ENCODE measurements around the gene RUVBL2.
A peak's percentile ranks its signal among the peaks of the same experiment; 100 is the strongest.

The RUVBL2 gene

DNA sequence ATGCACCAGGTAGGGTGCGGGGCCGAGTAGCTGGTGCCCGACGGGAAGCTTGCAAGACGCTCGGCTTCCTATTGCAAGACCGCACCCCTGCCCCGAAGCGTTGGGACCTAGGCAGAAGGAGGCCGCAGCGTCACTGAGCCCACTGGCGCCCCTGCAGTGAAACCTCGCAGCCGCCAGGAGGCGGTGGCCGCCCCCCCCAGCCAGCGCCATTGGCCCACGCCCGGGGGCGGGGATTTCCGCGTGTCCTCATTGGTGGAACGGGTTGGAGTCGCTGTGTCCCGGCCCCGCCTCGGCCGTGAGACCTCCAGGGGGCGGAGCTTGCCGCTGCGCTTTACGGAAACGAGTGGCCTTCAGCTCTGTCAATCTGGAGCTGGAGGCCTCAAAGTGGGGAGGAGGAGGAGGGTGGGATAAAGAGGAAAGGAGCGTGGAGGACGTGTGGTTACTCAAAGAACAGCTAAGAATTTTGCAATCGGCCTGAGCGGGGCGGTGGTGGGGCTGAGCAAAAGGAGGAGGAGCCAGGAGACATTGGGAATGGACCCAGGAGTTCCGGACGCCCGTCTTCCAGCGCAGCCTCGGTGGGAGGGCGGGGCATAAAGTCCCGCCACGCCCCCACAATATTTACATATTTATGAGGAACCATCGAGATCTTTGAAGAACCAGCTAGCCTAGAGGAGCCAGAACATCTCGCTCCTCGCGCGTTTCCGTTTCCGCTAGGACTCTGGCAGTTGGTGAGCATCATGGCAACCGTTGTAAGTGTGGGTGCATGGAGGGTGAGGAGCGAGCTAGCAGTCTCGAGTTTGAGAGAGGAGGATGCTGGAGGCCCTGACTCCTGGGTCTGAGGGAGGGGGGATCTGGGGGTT, at the start of gene RUVBL2, which contains the start of gene GYS1:
TSS of gene RUVBL2 (plus strand) at position 713 of the 860 bp plus-strand sequence. CDS start at position 738, 25 bp downstream.
TSS of gene GYS1 (minus strand) at position 135 of the 860 bp plus-strand sequence. CDS start 197 bp downstream, outside the sequence.
- FAIRE-seq: peak; percentile 75

DNA sequence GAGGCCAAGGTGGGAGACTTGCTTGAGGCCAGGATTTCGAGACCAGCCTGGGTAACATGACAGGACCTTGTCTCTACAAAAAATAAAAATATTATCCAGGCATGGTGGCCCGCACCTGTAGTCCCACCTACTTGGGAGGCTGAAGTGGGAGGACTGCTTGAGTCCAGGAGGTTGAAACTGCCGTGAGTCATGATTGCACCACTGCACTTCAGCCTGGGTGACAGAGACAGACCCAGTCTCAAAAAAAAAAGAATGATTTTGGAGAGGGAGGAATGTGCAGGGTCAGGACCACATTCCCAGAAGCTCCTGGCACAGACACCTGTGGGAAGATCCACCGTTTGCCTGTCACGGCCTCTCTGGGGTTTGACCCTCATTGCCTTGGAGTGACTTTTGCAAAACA, 48.3 kb upstream of the RUVBL2 start:
- FAIRE-seq: no peak

DNA sequence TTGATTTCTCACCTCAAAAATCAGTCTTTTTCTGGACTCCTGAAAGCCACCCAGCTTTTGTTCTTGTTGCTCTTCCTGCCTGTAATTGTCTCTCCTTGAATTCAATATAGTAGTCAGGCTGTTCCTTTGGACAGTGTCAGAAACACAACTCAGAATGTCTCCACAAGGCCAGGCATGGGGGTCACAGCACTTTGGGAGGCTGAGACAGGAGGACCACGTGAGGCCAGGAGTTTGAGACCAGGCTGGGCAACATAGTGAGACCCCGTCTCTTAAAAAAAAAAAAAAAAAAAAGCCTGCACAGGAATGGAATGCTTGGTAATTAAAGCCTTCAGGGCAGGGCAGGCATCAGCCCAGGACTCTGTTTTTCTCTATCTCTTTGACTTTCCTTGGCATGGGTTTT, 47.9 kb upstream of the RUVBL2 start:
- no peak for FAIRE-seq

DNA sequence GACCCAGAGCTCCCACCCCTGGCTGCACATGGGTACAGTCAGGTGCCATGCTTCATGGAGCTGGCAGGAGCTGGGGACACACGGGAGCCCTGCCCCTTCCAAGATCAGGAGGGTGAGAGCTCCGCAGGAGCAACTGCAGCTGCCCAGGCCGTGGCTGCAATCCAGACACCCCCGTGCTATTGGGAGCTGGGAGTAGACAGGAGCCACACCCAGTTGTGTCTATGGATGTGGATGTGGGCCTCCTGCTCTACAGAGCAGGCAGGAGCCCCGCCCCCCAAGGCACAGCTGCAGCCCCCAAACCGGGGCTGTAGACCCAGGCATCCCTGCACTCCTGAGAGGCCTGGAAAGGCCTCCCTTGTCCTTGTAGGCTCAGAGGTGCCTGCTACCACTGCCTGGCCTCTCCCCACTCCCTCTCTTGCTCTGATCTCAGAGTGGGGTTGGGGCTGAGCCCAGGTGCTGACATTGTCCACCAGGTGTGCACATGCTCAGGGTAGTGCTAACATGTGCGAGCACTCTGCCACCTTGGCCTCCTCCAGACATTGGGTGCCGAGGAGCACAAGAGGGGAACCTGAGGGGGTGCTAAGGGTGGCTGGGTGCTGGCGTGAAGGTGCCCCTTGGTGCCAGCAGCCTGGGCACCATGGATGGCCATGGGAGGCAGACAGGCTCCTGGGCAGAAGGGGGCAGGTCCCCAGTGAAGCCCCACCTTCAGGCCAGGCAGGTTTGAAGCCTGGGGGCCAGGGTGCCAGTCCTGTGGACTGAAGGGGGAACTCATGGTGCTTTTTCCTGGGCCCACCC, 47.0 kb upstream of the RUVBL2 start:
- no peak for FAIRE-seq

DNA sequence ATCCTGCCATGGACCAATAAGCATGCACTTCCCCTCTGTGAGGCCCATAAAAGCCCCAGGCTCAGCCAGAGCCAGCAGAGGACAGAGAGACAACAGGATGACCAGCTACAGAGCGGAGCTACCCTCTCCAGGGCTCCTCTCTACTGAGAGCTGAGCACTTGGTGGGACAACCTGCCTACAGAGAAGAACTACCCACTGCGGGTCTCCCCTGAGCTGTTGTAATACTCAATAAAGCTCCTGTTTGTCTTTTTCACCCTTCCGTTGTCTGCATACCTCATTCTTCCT, 46.5 kb upstream of the RUVBL2 start:
- no peak for FAIRE-seq

DNA sequence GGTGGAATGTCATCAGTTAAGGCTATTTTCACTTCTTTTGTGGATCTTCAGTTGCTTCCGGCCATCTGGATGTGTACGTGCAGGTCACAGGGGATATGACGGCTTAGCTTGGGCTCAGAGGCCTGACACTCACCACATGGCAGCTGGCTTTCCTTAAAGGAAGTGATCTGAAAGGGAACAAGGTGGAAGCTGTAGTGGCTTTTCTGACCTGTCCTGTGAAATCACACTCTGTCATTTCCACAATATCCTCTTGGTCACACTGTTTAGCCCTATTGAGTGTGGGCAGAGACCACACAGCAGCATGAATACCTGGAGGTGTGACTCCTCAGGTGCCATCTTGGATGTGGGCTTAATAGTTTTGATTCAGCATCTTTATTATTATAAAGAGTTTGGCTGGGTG, 43.5 kb upstream of the RUVBL2 start:
- FAIRE-seq: no peak

DNA sequence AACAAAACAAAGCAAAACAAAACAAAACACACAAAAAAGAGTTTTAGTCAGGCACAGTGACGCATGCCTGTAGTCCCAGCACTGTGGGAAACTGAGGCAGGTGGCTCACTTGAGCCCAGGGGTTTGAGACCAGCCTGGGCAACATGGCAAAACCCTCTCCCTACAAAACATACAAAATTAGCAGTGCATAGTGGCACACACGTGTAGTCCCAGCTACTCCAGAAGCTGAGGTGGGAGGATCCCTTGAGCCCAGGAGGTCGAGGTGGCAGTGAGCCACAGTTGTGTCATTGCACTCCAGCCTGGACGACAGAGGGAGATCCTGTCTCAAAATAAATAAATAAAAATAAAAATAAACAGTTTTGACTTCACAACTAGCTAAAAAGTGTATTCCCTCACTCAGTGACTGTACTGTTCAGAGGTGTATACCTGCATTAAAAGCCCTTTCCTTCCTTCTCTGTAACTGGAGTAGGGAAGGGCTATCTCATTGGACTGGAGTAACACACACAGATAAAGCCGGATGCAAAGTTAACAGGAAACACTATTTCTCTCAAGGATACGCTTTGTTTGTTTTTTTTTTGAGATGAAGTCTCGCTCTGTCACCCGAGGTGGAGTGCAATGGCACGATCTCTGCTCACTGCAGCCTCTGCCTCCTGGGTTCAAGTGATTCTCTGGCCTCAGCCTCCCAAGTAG, 42.7 kb upstream of the RUVBL2 start:
- FAIRE-seq: no peak

DNA sequence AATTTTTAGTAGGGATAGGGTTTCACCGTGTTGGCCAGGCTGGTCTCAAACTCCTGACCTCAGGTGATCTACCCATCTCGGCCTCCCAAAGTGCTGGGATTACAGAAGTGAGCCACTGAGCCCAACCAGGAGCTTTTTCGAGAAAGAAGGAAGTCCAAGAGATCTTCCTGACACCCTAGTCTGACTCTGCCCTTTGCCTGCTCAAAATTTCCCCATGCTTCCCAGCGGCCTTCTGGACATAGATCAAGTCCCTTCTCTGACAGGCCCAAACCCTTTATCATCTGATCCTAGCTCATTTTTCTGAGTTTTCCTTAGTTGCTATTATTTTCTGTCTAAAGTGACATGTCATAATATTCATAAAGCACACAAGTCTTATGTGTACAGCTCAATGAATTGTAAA, 40.5 kb upstream of the RUVBL2 start:
- FAIRE-seq: no peak

DNA sequence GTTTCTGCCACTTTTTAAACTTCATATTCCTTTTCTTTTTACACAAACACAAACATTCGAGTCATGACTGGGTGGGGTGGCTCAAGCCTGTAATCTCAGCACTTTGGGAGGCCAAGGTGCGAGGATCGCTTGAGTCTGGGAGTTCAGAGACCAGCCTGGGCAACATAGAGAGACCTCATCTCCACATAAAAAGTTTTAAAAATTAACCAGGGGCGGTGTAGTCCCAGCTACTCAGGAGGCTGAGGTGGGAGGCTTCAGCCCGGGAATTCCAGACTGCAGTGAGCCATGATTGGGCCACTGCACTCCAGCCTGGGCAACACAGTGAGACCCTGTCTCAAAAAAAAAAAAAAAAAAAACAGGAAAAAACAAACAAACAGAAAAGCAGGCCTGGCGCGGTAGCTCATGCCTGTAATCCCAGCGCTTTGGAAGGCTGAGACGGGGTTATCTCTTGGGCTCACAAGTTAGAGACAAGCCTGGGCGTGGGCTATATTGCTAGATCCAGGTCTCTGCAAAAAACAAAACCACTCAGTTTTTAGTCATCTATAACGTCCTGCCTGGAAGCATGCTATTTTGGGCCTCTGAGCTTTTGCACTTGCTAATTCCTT, 39.6 kb upstream of the RUVBL2 start:
- no peak for FAIRE-seq

DNA sequence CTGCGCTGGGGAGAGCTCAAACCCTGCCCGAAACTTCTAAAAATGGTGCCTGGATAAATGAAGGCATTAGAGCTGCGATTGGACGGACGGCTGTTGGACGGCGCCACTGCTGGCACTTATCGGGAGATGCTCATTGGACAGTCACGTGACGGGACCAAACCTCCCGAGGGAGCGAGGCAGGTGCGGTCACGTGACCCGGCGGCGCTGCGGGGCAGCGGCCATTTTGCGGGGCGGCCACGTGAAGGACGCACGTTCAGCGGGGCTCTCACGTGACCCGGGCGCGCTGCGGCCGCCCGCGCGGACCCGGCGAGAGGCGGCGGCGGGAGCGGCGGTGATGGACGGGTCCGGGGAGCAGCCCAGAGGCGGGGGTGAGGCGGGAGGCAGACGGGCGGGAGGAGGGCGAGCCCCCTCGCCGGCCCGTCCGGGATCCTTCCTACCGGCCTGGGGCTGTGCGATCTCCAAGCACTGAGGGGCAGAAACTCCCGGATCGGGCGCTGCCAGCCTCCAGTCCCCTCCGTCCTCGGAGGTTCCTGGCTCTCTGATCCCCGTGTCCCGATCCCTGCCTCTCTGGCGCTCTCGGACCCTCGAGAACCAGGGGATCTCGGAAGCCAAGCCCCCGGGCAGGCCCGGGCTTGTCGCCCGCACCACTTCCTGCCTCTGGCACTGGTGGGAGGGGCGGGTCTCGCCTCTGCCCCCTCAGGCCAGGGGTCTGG, 38.9 kb upstream of the RUVBL2 start, which contains the start of gene BAX:
TSS of gene BAX (plus strand) at position 281 of the 713 bp plus-strand sequence. CDS start at position 335, 54 bp downstream.
- no peak for FAIRE-seq

DNA sequence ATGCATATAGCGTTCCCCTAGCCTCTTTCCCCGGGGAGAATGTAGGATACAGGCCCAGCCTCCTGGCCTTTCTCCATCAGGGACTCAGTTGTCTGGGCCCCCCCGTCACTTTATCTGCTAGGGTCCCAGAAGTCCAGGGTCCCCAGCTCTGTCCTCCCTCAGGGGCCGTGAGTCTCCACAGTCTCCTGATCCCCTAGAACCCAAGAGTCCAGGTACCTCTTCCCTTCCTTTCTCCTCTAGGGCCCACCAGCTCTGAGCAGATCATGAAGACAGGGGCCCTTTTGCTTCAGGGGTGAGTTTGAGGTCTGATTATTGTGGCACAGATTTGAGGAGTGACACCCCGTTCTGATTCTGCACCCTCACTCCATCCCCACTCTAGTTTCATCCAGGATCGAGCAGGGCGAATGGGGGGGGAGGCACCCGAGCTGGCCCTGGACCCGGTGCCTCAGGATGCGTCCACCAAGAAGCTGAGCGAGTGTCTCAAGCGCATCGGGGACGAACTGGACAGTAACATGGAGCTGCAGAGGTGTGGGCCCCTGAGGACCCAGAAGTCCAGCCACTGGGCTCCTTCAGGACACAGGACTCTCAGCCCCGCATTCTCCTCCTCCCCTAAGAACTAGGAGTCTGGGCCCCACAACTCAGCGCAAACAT, 38.3 kb upstream of the RUVBL2 start:
- no peak for FAIRE-seq

DNA sequence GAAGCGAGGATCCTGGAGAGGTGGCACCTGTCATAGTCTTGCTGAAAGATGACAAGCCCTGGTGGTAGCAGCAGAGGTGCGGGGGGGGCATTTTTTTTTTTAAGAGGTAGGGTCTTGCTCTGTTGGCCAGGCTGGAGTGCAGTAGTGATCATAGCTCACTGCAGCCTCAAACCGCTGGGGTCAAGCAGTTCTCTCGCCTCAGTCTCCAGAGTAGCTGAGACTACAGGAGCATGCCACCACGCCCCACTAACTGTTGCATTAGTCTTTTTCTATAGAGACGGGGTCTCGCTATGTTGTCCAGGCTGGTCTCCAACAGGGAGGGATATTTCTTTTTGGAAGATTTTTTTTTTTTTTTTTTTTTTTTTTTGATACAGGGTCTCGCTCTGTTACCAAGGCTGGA, 35.7 kb upstream of the RUVBL2 start:
- FAIRE-seq: no peak

DNA sequence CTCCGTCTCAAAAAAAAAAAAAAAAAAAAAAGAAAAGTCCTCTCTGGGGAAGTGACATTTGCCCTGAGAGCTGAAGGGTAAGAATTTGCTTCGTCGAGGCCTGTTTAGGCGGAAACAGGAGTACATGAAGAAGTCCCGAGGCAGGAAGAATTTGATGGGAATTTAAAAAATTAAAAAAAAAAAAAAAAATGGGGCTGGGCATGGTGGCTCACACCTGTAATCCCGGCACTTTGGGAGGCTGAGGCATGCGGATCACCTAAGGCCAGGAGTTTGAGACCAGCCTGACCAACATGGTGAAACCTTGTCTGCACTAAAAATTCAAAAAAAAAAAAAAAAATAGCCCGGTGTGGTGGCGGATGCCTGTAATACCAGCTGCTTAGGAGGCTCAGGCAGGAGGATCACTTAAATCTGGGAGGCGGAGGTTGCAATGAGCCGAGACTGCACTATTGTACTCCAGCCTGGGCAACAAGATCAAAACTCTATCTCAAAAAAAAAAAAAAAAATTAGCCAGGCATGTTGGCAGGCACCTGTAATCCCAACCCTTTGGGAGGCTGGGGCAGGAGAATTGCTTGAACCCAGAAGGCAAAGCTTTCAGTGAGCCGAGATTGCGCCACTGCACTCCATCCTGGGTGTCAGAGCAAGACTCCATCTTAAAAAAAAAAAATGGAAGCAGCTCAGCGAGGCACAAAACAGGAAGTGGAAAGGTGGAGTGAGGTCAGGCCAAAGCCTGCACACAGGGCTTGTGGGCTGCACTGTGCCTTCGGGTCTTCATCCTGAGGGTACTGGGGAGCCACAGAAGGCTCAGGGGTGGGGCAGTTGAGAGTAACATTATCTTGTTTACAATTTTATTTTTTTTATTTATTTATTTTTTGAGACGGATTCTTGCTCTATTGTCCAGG, 34.1 kb upstream of the RUVBL2 start:
- FAIRE-seq: no peak

DNA sequence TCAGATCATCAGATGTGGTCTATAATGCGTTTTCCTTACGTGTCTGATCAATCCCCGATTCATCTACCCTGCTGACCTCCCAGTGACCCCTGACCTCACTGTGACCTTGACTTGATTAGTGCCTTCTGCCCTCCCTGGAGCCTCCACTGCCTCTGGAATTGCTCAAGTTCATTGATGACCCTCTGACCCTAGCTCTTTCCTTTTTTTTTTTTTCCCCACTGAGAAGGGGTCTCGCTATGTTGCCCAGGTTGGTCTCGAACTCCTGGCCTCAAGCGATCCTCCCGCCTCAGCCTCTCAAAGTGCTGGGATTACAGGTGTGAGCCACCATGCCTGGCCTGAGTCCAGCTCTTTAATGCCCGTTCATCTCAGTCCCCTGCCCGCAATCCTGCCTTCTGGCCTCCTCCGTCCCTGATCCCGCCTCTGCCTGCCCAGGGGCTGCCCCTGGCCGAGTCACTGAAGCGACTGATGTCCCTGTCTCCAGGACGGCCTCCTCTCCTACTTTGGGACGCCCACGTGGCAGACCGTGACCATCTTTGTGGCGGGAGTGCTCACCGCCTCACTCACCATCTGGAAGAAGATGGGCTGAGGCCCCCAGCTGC, 32.5 kb upstream of the RUVBL2 start:
- no peak for FAIRE-seq

DNA sequence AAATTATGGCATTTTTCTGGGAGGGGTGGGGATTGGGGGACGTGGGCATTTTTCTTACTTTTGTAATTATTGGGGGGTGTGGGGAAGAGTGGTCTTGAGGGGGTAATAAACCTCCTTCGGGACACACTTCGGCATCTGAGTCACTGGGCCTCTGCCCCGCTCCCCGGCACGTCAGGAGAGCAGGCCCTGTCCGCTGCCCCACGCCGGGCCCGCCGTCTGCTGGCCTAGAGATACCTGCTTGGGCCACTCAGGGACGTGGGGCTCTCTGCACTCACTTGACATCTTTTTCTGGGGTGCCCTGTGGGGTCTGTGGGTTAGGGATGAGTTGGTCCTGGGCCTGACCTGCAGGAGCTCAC, 32.0 kb upstream of the RUVBL2 start:
- no peak for FAIRE-seq

DNA sequence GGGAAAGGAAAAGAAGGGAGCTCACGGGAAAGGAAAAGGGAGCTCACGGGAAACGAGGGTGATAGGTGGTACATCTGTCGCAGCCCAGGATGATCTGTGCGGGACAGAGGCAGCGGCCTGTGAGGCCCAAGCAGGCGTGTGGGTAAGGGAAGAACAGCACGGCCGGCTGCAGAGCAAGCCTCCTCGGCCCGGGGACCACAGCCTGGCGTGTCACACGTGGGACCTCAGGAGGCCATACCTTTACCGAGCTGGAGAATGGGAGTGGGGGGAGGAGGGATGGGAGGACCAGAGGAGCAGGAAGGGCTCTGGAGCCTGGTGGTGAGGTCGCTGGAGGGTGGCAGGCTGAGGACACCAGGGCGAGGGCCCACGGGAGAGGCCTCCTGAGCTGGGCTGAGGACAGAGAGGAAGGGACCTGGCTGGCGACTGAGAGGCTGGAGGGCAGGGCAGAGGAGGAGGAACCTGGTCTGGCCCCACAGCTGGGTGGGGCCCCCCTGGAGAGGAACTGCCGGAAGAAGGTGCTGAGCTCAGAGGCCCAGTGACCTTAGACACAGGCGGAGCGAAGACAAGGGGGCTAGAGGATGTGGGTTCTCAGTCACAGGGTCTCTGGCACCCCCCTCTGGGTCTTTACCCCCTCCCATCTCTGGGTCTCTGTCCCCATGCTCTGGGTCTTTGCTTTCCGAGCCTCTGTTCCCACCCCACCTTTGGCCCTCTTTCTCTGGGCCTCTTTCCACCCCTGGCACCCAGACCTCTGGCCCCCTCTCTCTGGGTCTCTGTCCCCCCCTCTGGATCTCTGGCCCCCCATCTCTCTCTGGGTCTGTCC, 31.4 kb upstream of the RUVBL2 start:
- no peak for FAIRE-seq

DNA sequence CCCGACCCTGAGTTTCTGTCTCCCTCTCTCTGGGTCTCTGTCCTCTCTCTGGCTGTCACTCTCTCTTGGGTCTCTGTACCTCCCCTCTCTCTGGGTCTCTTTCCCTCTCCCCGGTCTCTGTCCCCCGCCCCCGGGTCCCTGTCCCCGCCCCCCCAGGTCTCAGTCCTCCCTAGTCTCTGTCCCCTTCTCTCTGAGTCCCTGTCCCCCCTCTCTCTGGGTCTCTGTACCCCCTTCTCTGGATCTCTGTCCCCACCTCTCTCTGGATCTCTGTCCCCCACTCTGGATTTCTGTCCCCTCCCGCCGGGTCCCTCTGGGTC, 30.9 kb upstream of the RUVBL2 start:
- FAIRE-seq: no peak

DNA sequence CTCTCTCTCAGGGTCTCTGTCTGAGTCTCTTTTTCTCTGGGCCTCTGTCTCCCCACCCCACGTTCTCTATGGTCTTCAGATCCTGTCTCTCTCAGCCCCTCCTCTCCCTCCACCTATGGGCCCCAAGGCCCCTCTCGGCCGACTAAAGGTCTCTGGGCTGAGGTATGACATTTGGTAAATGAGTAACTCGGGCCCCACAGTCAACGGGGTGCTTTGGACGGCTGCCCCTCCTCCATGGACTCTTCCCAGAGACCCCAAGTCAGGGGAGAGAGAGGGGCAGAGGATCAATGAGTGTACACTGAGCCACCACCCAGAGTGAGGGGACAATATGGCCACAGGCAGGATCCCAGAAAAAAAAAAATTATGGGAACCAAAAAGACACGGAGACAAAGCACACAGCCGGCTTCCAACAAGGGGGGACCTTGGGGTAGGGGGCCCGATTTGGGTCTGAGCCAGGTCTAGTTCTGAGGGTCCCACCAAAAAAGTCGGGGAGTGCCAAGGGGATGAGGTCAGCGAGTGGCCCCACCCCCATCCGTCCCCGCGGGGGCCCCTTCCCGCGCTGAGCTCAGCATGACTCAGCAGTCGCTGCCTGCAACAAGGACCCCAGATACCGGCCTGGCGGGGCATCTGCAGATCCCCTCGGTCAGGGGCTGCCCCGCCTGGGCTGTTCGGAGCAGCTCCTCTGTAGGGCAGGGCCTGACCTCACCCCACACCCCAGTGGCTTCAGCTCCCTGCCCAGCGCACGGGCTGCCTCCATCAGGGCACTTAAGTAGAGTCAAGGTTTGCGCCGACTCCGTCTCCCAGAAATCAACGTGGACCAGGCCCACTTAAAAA, 30.1 kb upstream of the RUVBL2 start:
- FAIRE-seq: no peak

All from colon (tissue), 2 donors.